Breast epithelium (tissue), 3 donors: ENCODE results near the gene VSTM2B.

Experiments
- POLR2A ChIP-seq: fragments of 450-650 bp; IDR thresholded peaks from one replicate; pipeline ENCODE4 v1.6.1; 2016; ENCODE audit warnings: antibody characterized with exemption, mild to moderate bottlenecking, moderate library complexity
- POLR2AphosphoS5 ChIP-seq, 3 donors: sonication (generic); formaldehyde crosslinking; IDR thresholded peaks; one replicate each; pipeline ENCODE4 v1.6.1; 2017; ENCODE audit warnings: antibody characterized with exemption in 3 of 3
- TF ChIP-seq, protein P1 (sequence below), 3 donors: fragments of 450-650 bp; IDR thresholded peaks; one replicate each; pipeline ENCODE4 v1.5.1; 2016 to 2017; ENCODE audit warnings: antibody characterized with exemption in 3 of 3, mild to moderate bottlenecking in 3 of 3, moderate library complexity in 3 of 3

DNA sequence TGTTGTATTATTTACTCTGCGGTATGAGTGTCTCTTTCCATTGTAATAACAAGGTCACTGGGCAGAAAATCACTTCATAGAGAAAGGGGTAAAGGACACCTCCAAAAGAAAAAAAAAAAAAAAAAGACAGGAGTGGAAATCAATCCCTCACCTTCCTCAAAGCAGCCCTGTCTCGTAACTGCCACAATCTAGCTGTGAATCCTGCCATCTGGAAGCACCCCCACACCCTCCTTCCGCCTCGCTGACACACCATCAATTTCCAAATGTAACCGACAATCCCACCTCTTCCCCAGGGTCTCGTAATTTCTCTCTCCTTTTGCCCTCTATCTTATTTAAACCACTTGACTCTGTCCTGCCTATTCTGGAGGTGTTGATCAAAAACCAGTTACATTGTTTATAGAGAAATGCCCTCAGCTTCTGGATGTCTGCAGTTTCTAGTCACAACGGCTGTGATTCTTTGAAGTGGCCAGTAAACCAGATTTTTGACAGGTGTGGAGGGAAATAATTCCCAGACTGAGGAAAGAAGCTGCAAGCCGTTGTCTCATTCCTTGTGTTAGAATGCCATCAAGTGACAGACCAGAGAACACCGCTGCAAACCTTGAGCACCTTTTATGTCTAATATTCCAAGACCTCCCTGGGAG lies 71.2 kb downstream of the VSTM2B start:
- TF ChIP-seq, protein P1, sequence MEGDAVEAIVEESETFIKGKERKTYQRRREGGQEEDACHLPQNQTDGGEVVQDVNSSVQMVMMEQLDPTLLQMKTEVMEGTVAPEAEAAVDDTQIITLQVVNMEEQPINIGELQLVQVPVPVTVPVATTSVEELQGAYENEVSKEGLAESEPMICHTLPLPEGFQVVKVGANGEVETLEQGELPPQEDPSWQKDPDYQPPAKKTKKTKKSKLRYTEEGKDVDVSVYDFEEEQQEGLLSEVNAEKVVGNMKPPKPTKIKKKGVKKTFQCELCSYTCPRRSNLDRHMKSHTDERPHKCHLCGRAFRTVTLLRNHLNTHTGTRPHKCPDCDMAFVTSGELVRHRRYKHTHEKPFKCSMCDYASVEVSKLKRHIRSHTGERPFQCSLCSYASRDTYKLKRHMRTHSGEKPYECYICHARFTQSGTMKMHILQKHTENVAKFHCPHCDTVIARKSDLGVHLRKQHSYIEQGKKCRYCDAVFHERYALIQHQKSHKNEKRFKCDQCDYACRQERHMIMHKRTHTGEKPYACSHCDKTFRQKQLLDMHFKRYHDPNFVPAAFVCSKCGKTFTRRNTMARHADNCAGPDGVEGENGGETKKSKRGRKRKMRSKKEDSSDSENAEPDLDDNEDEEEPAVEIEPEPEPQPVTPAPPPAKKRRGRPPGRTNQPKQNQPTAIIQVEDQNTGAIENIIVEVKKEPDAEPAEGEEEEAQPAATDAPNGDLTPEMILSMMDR (IDR thresholded peaks at IDR 0.05) = no peak
- TF ChIP-seq POLR2AphosphoS5 (IDR thresholded peaks at IDR 0.05) (no peak), POLR2A (no peak)
